Endothelial cell of umbilical vein (primary cell): ENCODE data around the gene SGSH. TPM values are rescaled to one million over a fixed set of nuclear protein-coding genes. Genes with fewer than 3 reads are reported as not detected.

Experiments used
- BruUV-seq: library from RNA; stranded (reverse); fragments of 400-500 nt; replicated peaks from 2 replicates; lab custom pipeline; 2021; lab: Mats Ljungman, UMichigan
- CTCF ChIA-PET: fragments of 300-600, 350-600 bp; sonication (Branson Sonifier 250); formaldehyde crosslinking; loops from one replicate; lab custom pipeline; 2021; ENCODE audit warnings: antibody characterized with exemption, inconsistent platforms; lab: Charles Lee
- POLR2A ChIA-PET: fragments of 300-600, 350-600 bp; sonication (Branson Sonifier 250); formaldehyde crosslinking; loops from one replicate; lab custom pipeline; 2021; ENCODE audit warnings: antibody characterized with exemption, inconsistent platforms; lab: Charles Lee
- DNase-seq: peaks from one replicate; pipeline ENCODE4 v3.0.0-alpha.2; 2011; ENCODE audit warnings: low read depth, low spot score
- FAIRE-seq: peaks from 2 replicates; lab custom pipeline; 2011; peaks lifted over from hg19 to GRCh38; lab: Jason Lieb, UNC
- H2AFZ ChIP-seq: 2 replicates; pipeline ENCODE4 v1.6.0; 2012; ENCODE audit warnings: low read depth, low read length, control low read depth, inconsistent platforms
- H3K27ac ChIP-seq: 2 replicates; pipeline ENCODE4 v1.5.1; 2011; ENCODE audit warnings: low read depth, mild to moderate bottlenecking, control low read depth, low read length, moderate library complexity; ENCODE audit not compliant: insufficient read depth
- H3K27me3 ChIP-seq, 2 experiments: 2 replicates each; pipeline versions ENCODE4 v1.6.0 to v1.6.1; 2011; ENCODE audit warnings: low read length in 2 of 2, mixed read lengths in 1 of 2; ENCODE audit not compliant: control insufficient read depth in 2 of 2, insufficient read depth in 2 of 2
- H3K36me3 ChIP-seq, 2 experiments: 2 replicates in 1 of 2; 3 replicates in 1 of 2; pipeline ENCODE4 v1.5.1; 2011; ENCODE audit warnings: low read length in 2 of 2, mild to moderate bottlenecking in 1 of 2, moderate library complexity in 1 of 2; ENCODE audit not compliant: control insufficient read depth in 2 of 2, insufficient read depth in 2 of 2; ENCODE audit errors: extremely low read depth in 1 of 2
- H3K4me1 ChIP-seq: 3 replicates; pipeline ENCODE4 v1.5.1; 2011; ENCODE audit warnings: mild to moderate bottlenecking, low read length; ENCODE audit not compliant: control insufficient read depth, insufficient read depth; ENCODE audit errors: extremely low read depth
- H3K4me2 ChIP-seq: 2 replicates; pipeline ENCODE4 v1.6.1; 2011; ENCODE audit warnings: low read length, control low read depth, mixed read lengths; ENCODE audit not compliant: insufficient read depth
- H3K4me3 ChIP-seq, 3 experiments: fragments of 200-600 bp in 1 of 3; sonication (generic), shearing (Covaris generic) in 1 of 3; replicated peaks in 1 of 3; 2 replicates each; pipeline ENCODE4 v1.5.1; 2011 to 2016; ENCODE audit warnings: control low read depth in 3 of 3, low read length in 3 of 3, mild to moderate bottlenecking in 2 of 3, inconsistent platforms in 1 of 3, low read depth in 1 of 3, moderate library complexity in 1 of 3; ENCODE audit not compliant: insufficient read depth in 1 of 3
- H3K79me2 ChIP-seq: 2 replicates; pipeline ENCODE4 v1.6.0; 2012; ENCODE audit warnings: low read length, inconsistent platforms; ENCODE audit not compliant: control insufficient read depth, insufficient read depth
- H3K9ac ChIP-seq: replicated peaks from 2 replicates; pipeline ENCODE3; 2011; ENCODE audit warnings: low read length, control low read depth; ENCODE audit not compliant: insufficient read depth; ENCODE audit errors: extremely low read depth
- H3K9me1 ChIP-seq: replicated peaks from 3 replicates; pipeline ENCODE4 v1.6.0; 2011; ENCODE audit warnings: mild to moderate bottlenecking, low read length; ENCODE audit not compliant: control insufficient read depth, insufficient read depth; ENCODE audit errors: extremely low read depth
- H3K9me3 ChIP-seq: replicated peaks from 2 replicates; pipeline ENCODE4 v1.5.1; 2012; ENCODE audit warnings: low read length, inconsistent platforms; ENCODE audit not compliant: control insufficient read depth, insufficient read depth
- H4K20me1 ChIP-seq: replicated peaks from 2 replicates; pipeline ENCODE3; 2011; ENCODE audit warnings: mild to moderate bottlenecking, low read length; ENCODE audit not compliant: control insufficient read depth, insufficient read depth; ENCODE audit errors: extremely low read depth
- EZH2 ChIP-seq: IDR thresholded peaks from 2 replicates; pipeline ENCODE4 v1.6.1; 2012; ENCODE audit warnings: borderline replicate concordance, low read depth, mild to moderate bottlenecking, moderate library complexity, low read length, inconsistent platforms; ENCODE audit not compliant: severe bottlenecking
- FOS ChIP-seq: IDR thresholded peaks from 2 replicates; pipeline ENCODE4 v1.6.1; 2011; ENCODE audit warnings: mild to moderate bottlenecking, low read length, moderate library complexity, borderline replicate concordance; ENCODE audit not compliant: insufficient read depth
- GATA2 ChIP-seq: IDR thresholded peaks from 2 replicates; pipeline ENCODE4 v1.7.0; 2011; ENCODE audit warnings: low read depth, mild to moderate bottlenecking, moderate library complexity, mixed read lengths, low read length; ENCODE audit not compliant: insufficient read length, insufficient read depth
- JUN ChIP-seq: IDR thresholded peaks from 2 replicates; pipeline ENCODE4 v1.6.1; 2011; ENCODE audit warnings: borderline replicate concordance, low read depth; ENCODE audit not compliant: insufficient read length, insufficient read depth
- MAX ChIP-seq: IDR thresholded peaks from 2 replicates; pipeline ENCODE4 v1.6.1; 2011; ENCODE audit not compliant: insufficient read depth, insufficient read length
- MYC ChIP-seq: IDR thresholded peaks from one replicate; pipeline ENCODE4 v1.6.1; 2011; ENCODE audit warnings: mild to moderate bottlenecking, low read depth, low read length
- POLR2A ChIP-seq: IDR thresholded peaks from 2 replicates; pipeline ENCODE4 v1.6.1; 2012; ENCODE audit warnings: low read depth, mild to moderate bottlenecking, control low read depth, low read length
- POLR2AphosphoS5 ChIP-seq: IDR thresholded peaks from 2 replicates; pipeline ENCODE4 v1.6.1; 2012; ENCODE audit warnings: low read depth, mild to moderate bottlenecking, control low read depth, low read length, moderate library complexity; ENCODE audit not compliant: insufficient read depth
- dilution Hi-C: fragments of 300-500 bp; cut with MboI; formaldehyde crosslinking; loops from one replicate; pipeline ENCODE4 v1.15.0; 2019; ENCODE audit warnings: low sequenced_read_pairs; ENCODE audit not compliant: extremely low pct_ligation_motif_present
- intact Hi-C: fragments of 100-400 bp; cut with micrococcal nuclease; formaldehyde crosslinking; loops from one replicate; pipeline ENCODE4 v1.10.0; 2022
- polyA plus RNA-seq, 4 experiments: library from polyadenylated mRNA; depleted of rRNA in 3 of 4; stranded (reverse) in 3 of 4; unstranded in 1 of 4; fragments of >200 nt; gene quantifications; 2 replicates each; pipeline versions ENCODE4 v1.2.1 to v1.2.3, GENCODE V29; 2011 to 2012; ENCODE audit warnings: missing spikeins in 1 of 4
- total RNA-seq: library from RNA; stranded (reverse); gene quantifications from 2 replicates; pipeline ENCODE4 v1.2.3, GENCODE V29; 2021
- TF ChIP-seq, protein P1 (sequence below), 2 donors: IDR thresholded peaks; 1 replicate in 1 of 2; 2 replicates in 1 of 2; pipeline ENCODE4 v1.5.1; 2011; ENCODE audit warnings: low read length in 2 of 2, mild to moderate bottlenecking in 2 of 2, moderate library complexity in 2 of 2, control low read depth in 1 of 2, inconsistent platforms in 1 of 2, low read depth in 1 of 2; ENCODE audit not compliant: insufficient read depth in 1 of 2; ENCODE audit errors: extremely low read depth in 1 of 2

SGSH gene
- total and polyA plus RNA-seq, 2 donors (not counting 3 experiments of a cell fraction or from before 2014, with no cell fraction given): 81.4 to 217 TPM

DNA sequence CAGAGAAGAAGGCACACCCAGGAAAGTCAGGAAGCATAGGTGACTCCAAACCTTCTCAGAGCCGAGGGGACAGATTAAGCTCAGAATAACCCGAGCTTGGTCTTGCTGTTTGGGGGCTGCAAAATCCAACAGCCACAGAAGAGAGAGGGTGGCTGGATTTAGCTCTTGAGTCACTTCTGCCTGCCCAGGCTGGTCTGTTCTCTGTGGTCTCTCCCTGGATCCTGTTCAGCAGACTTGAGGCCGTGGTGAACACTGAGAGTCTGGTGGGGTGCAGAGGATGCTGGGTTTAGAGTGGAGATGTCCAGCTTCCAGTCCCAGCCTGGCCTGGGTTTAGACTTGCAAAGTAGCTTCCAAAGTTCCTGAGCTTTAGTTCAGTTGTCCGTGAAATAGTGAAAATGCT, 8.9 kb upstream of the SGSH start:
- no peak overlapping the region for H2AFZ ChIP-seq
- H3K79me2 ChIP-seq: no peaks in the 10 kb centered on the region
- ChIA-PET CTCF (interaction anchor here (1.1 to 1.4 kb wide), 2 partner anchors 9 to 33 kb away, joined by 3 read pairs; partner anchors contain the start of gene SGSH), POLR2A (interaction anchor here (1.4 kb wide), 1 partner anchor 9 kb away, joined by 4 read pairs; the partner anchor contains the start of genes SGSH and SLC26A11)
- peaks cover 0 to 4% of the 10 kb centered on the region in 2 experiments for H3K36me3 ChIP-seq
- H3K9ac ChIP-seq: no peak overlapping the region
- H3K27ac ChIP-seq: no peak overlapping the region
- dilution Hi-C loops (no loop called here), intact Hi-C loops (no loop called here)
- H3K27me3 ChIP-seq: no peaks in the 10 kb centered on the region
- no peak overlapping the region for H3K4me2 ChIP-seq
- H3K9me1 ChIP-seq: no peaks in the 10 kb centered on the region
- no peaks in the 10 kb centered on the region for H3K4me1 ChIP-seq
- no peak overlapping the region for H3K4me3 ChIP-seq
- H3K9me3 ChIP-seq: peaks cover 2% of the 10 kb centered on the region
- FAIRE-seq (no peak), DNase-seq (no peak)
- no peaks in the 10 kb centered on the region for H4K20me1 ChIP-seq
- no TSS peak for BruUV-seq
- TF ChIP-seq POLR2AphosphoS5 (no peak), POLR2A (no peak), EZH2 (no peak), JUN (no peak), GATA2 (no peak), FOS (no peak), MAX (no peak), MYC (no peak)
- TF ChIP-seq, protein P1, sequence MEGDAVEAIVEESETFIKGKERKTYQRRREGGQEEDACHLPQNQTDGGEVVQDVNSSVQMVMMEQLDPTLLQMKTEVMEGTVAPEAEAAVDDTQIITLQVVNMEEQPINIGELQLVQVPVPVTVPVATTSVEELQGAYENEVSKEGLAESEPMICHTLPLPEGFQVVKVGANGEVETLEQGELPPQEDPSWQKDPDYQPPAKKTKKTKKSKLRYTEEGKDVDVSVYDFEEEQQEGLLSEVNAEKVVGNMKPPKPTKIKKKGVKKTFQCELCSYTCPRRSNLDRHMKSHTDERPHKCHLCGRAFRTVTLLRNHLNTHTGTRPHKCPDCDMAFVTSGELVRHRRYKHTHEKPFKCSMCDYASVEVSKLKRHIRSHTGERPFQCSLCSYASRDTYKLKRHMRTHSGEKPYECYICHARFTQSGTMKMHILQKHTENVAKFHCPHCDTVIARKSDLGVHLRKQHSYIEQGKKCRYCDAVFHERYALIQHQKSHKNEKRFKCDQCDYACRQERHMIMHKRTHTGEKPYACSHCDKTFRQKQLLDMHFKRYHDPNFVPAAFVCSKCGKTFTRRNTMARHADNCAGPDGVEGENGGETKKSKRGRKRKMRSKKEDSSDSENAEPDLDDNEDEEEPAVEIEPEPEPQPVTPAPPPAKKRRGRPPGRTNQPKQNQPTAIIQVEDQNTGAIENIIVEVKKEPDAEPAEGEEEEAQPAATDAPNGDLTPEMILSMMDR (IDR thresholded peaks at IDR 0.05; ENCODE audit: extremely low read depth in 1 of 2, insufficient read depth in 1 of 2, low read depth in 1 of 2, low read length in 2 of 2): no peak
